GM19035 (cell line): ENCODE data around the gene HEATR1.
"Not testable (repeated sequence)": the region's sequence is repeated elsewhere in the genome, so short reads cannot be mapped to it uniquely, and the experiment has no call there.

ENCODE experiments used
- ATAC-seq: cut with Tn5 transposase; IDR thresholded peaks from one replicate; pipeline ENCODE4 v1.9.1; 2021; ENCODE audit not compliant: unreplicated experiment

HEATR1 gene

DNA sequence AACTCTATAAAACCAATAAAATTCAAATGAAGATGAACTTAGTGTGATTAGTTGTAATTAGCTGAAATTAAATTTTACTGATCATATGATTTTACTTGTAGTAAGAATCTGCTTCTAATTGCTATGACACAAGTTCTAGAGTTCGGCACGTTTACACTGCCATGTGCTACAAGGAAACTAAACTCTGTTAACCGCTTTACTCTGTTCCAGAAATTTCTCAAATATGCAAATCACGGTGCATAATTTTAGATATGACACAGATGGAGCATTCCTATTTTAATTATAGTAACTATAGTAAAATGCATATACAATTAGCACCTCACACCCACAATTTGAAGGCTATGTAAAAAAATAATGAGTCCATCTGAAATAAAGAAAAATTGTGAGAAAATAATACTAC lies 14.8 kb downstream of the HEATR1 start:
- no peak for ATAC-seq

DNA sequence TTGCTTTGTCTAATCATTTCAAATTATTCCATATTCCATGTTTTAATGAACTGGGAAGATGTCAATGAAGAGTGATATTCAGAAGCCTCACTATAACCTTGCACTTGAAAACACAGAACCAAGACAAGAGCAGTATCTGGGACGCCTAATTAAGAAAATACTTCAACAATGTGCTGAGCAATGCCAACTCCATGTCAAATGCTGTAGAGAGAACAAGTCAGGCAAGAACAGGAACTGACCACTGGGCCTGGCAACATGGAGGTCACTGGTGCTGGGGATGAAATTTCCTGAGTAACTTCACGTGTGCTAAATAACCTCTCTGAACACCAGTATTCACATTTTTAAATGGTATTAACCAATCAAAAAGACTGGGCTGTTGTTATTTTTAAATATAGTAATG lies 22.8 kb downstream of the HEATR1 start:
- no peak for ATAC-seq

DNA sequence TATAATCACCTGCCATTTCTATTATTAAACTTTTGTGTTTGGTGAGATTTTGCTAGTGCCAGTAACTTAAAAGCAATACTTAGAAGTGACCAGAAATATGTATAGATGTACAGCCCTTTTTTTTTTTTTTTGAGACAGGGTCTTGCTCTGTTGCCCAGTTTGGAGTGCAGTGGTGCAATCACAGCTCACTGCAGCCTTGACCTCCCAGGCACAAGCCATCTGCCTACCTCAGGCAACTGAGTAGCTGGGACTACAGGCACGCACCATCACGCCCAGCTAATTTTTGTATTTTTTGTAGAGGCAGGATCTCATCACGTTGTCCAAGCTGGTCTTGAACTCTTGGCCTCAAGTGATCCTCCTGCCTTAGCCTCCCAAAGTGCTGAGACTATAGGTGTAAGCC lies 23.9 kb downstream of the HEATR1 start:
- ATAC-seq, result not testable (repeated sequence)

DNA sequence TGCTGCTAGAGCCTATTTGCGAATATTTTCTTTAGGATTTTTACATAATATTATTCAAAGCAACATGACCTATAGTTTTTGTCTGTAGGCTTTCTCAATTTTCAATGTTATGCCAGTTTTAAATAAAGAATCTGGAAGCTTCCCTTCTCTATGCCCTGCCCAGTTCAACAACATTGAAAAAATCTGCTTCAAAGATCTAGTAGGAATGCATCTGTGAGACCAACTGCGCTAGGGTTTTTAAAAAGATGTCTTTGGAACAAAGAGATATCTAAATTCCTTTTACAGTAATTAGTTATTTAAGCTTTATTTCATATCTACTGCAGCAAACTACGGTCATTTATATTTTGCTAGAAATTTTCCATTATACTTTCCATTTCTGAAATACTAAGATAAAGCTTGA lies 25.7 kb downstream of the HEATR1 start:
- ATAC-seq, result no peak

DNA sequence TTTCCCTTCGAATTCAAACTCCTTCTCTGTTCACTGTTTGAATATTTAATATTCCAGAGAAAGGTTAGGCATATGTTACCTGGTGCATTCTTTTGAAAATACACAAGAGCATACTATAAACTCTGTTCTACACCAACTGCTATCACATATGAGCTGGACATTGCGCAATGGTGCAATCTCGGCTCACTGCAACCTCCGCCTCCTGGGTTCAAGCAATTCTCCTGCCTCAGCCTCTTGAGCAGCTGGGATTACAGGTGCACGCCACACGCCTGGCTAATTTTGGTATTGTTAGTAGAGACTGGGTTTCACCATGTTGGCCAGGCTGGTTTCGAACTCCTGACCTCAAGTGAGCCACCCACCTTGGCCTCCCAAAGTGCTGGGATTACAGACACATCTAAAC lies 27.3 kb downstream of the HEATR1 start:
- not testable (repeated sequence) for ATAC-seq

DNA sequence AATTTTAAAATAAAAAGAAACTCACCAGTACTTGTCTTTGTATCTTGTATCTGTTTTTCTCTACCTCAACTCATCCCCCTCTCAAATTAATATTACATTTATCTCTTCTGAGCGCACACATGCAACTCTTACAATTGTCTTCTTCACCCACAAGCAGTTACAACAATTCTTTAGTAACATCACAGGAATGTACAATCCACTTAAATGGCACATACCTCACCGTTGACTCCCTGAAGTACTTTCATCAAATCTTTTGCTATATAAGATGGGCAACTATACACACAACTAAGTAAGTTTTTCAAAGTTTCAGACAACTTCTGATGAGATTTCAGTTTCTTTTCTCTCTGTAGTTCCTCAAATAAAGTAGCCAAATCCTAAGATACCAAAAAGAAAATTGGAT lies 28.3 kb downstream of the HEATR1 start:
- no peak for ATAC-seq

DNA sequence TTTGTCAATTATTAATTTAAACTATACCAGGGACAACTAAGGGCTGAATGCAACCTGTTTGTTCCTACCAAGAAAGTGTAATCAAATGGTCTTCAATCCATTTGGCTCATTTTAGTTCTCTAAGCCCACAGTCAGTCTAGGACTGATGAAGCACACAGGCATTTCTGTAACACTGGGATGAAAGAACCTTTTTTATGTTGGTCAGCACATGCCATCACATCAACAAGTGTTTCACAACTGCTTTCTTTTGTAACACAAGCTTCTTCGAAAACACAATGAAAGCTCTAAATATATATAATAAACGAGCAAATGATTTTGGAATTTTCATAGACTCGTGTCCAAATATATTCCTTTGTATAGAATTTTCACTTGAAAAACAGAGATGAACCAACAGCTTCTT lies 28.8 kb downstream of the HEATR1 start:
- no peak for ATAC-seq

DNA sequence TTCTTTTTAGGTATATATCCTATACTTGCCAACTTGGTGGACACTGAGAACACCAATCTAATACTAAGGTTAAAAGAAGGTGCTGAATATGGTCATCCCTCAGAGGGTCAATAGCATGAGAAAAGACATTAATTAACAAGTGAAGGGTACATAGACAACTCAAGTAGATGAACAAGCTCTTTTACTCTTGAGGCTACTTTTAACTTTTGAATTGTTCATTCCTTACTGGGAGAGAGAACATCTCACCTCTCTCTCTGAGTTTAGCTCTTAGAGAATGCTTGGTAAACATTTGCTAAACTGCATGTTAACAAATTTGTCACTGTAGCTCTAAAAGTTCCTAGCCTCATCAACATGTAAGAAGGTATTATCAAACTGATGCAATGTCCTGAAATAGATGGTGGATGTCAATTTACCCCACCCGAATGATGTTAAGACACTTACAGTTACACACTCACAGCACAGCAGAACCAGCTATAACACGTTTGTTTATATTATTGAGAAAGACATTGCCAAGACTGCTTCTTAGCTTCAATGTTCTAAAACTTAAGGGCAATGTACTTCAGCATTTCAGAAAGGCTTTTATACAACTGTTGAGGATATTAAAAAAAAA lies 35.9 kb downstream of the HEATR1 start:
- ATAC-seq, result no peak

DNA sequence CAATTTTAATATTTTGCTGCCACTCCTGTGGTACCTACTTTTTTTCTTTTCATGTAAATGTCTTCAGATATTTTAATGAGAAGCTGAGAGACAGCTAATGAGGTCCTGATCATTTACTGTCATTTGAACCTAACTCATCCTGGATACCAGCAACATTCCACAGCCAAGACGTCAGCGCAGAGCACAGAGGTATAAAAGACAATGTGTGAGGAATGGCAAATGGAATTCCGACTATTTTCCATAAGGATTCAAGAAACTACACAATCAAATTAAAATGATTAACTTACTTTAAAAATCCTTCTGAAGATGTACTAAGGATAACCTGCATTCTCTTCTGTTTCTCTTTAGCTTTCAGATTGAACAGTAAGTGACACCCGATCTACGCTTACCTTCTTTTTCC lies 38.8 kb downstream of the HEATR1 start:
- ATAC-seq, result no peak

DNA sequence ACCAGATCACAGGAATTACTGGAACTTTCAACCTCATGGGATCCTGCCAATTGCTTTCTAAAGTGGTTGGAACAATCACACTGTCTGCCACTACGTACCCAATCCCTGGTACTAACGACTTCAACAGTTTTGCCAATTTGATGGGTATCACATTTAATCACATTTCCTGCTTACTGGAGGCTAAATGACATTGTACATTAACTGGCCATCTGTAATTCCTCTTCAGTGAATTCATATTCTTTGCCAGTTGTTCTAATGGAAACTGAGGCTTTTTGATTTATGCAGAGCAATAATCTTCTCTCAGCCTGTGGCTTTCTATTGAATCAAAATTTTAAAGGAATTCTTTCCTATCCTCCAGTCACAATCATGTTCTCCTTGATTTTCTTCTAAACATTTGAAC lies 42.3 kb downstream of the HEATR1 start:
- no peak for ATAC-seq

DNA sequence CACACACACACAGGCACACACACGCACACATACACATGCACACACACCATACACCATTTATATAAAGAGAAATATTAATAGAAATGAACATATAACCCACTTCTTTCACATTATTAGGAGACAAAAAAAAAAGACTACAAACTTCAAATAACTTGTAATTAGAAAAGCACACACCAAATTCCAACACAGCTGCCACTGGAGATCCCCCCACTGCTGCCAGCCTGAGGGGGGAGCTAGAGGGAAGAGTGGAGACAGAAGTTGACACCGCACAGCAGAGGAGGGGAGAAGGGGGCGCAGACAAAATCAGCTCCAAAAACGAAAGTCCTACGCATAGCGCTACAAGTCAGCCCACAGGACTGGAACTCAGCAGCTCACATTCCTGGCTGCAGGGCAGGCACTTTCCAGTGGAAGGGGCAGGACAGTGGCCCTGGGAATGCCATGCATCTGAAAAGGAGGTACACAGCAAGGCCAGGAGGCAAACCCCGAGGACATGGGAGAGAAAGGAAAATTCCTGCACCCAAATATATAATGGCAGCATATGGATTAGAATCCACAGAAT lies 44.0 kb downstream of the HEATR1 start:
- ATAC-seq, result no peak

DNA sequence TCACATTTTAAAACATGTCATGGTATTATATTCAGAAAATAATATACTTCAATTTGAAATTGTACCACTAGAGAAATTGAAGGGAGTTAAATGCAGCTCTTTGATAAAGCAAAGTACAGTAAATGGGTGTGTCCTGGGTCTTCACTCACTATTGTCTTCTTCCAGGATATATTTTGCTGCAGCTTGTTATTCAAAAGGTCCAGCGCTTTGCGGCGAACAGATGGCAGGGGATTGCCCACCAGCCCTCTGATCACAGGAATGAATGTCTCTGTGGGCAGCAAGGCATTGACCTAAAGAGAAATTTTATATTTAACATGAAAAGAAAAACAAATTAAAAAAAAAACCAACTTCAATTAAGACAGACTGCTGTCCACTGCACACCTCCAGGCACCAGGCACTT lies 45.5 kb downstream of the HEATR1 start:
- ATAC-seq, result no peak

DNA sequence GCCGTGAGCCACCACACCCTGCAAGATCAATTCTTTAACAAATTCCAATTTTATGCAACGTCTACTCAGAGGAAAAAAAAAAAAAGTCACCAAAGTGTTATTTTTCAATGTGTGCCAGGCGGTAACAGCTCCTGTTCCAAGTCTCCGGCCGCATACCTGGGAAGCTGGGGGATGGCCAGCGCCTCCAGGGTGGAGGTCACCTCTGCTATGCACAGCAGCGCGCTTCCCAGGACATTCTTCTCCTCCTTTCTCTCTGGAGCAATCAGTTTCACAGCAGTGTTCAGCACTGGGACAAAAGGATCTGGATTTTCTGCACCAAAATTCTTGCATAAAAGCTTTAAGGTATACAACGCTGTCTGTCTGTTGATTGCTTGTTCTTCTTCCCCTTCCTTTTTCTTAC lies 46.2 kb downstream of the HEATR1 start:
- no peak for ATAC-seq

DNA sequence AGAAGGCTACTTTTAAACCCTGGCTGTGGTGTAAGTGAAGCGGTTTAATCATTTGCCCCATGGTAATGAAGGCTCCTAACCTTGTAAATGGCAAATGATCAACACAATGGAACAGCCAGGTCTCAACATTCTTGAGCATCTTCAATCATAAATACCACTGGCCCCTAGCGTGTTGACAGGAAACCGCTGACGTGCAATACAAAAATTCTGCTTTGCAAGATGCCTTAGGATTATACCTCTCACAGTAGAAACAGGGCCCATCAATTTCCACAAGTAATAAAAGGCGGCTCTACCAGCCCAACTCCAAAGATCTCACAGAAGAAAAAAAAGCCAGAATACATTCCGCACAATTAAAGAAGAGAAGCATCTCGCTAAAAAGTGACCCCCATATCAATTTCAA lies 47.7 kb downstream of the HEATR1 start:
- ATAC-seq, result no peak

DNA sequence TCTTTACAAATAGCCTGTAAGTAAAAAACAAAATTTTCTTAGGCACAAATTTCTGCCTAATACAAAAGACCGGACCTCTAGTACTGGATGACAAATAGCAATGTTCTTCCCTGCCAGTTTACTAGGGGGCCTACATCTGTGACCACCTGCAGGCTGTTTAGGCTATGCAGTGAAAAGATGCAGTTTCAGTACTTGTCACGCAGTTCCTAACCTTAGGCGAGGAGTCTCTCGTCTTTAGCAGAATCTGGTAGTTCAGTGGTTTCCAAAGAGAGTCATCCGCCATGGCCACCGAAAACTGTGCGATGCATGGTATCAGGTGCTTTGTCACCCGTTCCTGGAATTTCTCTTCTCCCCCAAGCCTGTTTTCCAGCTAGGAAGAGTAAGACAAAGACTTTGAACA lies 50.9 kb downstream of the HEATR1 start:
- ATAC-seq, result no peak

DNA sequence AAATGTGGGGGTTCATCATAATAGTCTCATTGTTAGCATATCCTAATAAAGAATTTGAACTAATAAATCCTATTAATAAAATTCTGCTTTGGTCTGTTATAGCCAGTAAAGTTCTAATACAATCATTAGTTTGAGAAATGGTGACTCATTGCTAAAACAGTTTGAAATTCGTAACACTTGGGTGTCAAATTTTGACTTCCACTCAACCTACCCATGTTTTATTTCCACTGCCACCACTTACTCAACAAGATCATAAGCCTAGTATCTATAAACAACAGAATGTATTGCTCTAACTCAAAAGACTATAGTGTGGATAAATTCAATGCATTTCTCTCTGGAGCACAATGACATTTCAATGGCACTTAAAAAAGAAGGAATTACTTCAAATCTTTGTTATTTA lies 51.4 kb downstream of the HEATR1 start:
- no peak for ATAC-seq

DNA sequence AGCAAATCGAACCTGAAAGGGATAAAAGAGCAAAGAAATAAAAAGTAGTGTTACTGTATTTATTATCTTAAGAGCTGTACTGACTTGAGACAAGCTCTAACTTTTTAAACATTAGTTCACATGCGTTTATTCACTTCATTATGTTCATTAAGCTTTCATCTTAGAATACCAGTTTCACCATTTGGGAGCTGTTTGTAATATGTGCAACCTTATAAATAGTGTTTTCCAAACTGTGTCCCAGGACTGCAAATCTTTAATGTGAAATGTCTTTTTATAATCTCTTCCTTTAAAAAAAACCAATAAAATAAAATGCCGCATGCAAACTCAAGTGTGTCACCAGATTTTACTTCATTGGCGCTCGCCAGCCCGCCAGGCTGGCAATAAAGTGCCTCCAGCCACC lies 52.2 kb downstream of the HEATR1 start:
- ATAC-seq, result no peak

DNA sequence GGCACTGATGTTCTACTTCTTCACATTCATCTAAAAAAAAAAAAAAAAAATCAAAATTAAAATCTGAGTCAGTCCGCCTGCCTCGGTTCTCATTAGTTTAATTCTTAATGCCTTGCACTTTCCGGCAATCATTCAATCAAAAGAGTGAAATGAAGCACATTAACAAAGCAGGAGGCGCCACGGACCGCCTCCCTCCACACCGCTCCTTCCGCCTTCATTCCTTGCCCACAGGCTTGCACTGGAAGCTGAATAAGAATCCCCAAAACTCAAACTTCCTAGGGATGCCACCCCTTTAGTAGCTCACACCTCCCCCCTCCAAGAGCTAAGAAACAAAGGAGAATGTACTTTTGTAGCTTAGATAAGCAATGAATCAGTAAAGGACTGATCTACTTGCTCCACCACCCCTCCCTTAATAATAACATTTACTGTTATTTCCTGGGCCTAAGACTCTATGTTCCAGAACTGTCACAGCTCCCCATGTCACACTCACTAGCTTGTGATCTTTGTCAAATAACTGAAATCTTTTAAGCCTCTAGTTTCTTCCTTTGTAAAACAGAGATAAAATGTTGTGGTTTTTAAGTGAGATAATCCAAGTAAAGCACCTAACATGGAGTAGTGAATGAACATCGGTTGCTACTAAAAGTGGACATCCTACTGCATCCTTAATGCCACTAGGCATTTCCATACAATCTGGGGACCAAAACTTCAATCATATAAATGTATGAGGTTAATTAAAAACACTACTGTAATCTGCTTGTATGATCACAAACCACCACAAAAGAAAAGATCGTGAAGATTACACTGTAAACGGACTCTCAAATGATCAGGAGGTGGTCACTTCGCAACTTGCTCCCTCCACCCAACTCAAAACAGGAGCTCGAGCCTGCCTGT lies 53.1 kb downstream of the HEATR1 start:
- no peak for ATAC-seq

DNA sequence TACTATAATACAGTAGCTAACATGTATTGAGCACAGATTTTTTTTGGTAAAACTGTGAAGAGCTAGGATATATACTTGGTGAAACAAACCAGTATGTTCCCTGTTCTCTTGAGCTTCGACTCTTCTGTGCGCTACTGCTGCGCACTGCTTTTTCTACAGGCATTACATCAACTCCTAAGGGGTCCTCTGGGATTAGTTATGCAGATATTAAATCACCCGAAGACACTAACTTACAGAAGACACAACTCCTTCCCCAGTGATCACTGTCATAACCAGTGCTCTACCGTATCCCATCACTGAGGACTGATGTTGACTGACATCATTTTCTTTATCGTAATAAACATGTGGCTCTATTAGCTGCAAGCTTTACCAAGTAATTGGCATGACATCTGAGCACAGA lies 55.9 kb downstream of the HEATR1 start:
- ATAC-seq, result no peak

DNA sequence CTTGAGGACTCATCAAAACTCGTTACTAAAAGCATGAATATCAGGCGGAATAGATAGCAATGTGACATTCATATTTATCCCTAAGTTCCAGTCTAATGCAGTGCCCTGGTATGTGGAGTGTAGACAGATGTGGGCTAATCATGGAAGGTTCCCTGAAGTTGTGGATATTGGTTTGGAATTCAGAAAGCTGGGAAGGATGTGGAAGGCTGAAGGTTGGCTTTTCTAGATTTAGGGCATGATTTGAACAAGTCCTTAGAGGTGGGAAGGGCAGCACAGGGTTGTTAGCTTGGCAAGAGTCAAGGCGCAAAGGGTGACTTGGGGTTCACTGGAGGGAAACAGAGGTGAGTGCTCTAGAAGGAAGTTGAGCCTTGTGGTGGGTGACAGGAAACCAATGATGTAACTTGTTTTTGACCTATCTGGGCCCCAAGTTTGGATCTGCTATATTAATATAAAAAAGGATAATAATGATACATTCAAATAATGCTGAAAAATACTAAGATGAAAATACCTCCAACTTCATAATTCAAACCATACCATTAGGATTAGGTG lies 58.6 kb downstream of the HEATR1 start:
- no peak for ATAC-seq

DNA sequence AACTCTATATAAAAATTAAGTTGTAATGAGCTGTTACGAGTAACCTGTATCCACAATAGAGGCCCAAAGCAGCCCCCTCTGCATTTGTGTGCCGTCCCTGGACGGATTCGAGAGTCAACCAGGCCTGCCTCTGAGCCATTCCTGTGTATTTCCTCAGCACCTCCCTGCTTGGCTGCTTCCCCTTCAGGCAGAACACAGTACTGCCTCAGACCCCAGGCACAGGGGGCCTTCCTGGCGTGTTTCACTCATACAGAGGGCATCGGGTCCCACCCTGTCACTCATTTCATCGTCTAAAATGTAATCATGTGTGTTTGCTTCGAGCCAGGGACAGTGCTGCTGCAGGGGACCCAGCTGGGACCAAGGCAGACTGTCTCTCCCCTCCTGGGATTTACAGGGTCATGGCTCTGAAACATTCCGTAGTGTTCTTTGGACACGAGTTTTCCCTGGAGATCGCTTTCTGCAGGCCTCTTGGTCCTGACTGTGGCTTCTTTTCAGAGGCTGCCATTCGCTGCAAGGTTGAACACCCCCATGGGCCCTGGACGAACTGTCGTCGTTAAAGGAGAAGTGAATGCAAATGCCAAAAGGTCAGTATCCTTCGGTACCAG lies 61.1 kb downstream of the HEATR1 start:
- ATAC-seq, result no peak

DNA sequence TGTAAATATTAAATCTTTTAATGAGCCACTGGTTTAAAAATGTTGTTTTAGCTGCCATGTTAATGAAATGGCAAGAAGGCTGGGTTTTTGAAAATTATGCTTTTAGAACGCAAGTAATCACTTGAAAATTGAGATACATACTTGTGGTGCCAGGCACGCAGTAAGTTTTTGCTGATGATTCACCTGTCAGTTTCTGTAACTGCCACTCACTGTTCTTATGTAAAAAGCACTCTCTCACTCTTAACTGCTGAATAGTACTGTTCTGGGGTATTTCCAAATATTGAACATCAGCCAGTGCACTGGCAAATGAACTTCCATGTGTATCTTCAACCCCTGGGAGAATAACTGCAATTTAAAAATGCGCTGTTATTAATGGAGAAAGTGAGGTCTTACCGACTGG lies 62.6 kb downstream of the HEATR1 start:
- no peak for ATAC-seq
